ENCODE data around the gene RAB10.

The RAB10 gene

DNA sequence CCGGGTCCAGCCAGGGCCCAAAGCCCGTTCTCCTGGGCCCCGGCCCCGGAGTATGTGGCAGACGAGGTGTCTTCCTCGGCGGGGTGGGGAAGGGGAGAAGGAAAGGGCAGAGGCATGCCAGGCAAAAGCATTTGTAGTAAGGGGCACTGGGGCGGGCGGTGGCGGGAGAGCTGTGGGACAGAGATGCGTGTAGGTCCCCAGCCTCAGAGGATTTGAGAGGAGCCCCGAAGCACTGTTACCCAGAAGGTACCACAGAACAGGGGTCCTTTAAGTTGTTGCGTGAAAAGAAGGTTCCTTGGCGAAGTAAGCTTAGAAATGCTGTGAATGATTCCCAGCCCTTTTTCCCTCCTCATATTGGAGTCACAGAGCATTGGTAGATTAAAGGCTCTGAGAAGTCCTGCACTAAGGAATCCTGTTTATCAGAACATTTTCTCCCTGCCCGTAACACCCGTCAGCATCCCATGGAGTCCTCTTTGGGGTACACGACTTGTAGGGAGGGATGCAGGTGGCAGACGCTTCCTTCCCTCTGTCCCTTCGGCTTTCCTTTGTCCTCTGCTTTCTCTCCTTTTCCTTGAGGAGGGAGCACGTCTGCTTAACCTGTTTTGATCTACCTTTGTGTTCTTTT lies 151.5 kb downstream of the RAB10 start:
- no peak for FAIRE-seq

- no peak for FAIRE-seq
Observed at GRCh38 chr2:26185954-26186770, 152.3 kb downstream of the RAB10 start.
